Activated B cell treated with CpG ODN at 0.5 μM for 24 hours (primary cell): ENCODE data around the gene PDILT. TPM values are rescaled to one million over a fixed set of nuclear protein-coding genes. Genes with fewer than 3 reads are reported as not detected.

Experiments used
- ATAC-seq: fragments of 200-7000 bp; cut with Tn5 transposase; one replicate; pipeline ENCODE4 v1.10.0; 2021; ENCODE audit warnings: low read depth, mild to moderate bottlenecking, moderate library complexity
- CTCF ChIA-PET: fragments of 350-600 bp; sonication (Branson Sonifier 250); formaldehyde crosslinking; loops from one replicate; lab custom pipeline; 2021; ENCODE audit warnings: antibody characterized with exemption; lab: Charles Lee
- POLR2A ChIA-PET: fragments of 350-600 bp; sonication (Branson Sonifier 250); formaldehyde crosslinking; loops from one replicate; lab custom pipeline; 2021; ENCODE audit warnings: antibody characterized with exemption; lab: Charles Lee
- DNase-seq: peaks from one replicate; pipeline ENCODE4 v3.0.0; 2022
- H3K27ac Mint-ChIP-seq: one replicate; pipeline ENCODE4 v1.8.0; 2020; ENCODE audit warnings: mixed read lengths
- H3K27me3 Mint-ChIP-seq: one replicate; pipeline ENCODE4 v1.8.0; 2021; ENCODE audit warnings: mixed read lengths
- H3K36me3 Mint-ChIP-seq: one replicate; pipeline ENCODE4 v1.8.0; 2021; ENCODE audit warnings: low read depth, mixed read lengths
- H3K4me1 Mint-ChIP-seq: one replicate; pipeline ENCODE4 v1.8.0; 2021; ENCODE audit warnings: mixed read lengths
- H3K4me3 Mint-ChIP-seq: one replicate; pipeline ENCODE4 v1.8.0; 2020; ENCODE audit warnings: mild to moderate bottlenecking, mixed read lengths
- H3K9me3 Mint-ChIP-seq: one replicate; pipeline ENCODE4 v1.8.0; 2020; ENCODE audit warnings: mixed read lengths
- intact Hi-C: fragments of 100-400 bp; cut with micrococcal nuclease; formaldehyde crosslinking; loops from one replicate; pipeline ENCODE4 v1.15.1; 2024
- total RNA-seq: library from RNA; stranded (reverse); gene quantifications from 2 replicates; pipeline ENCODE4 v1.2.3, GENCODE V29; 2022
- TF ChIP-seq, protein P1 (sequence below): fragments of 200-600 bp; IDR thresholded peaks from one replicate; pipeline ENCODE4 v1.8.0; 2022; ENCODE audit warnings: antibody characterized with exemption, mild to moderate bottlenecking

The PDILT gene
- total RNA-seq, 1 donor from 2014 or later: not detected

DNA sequence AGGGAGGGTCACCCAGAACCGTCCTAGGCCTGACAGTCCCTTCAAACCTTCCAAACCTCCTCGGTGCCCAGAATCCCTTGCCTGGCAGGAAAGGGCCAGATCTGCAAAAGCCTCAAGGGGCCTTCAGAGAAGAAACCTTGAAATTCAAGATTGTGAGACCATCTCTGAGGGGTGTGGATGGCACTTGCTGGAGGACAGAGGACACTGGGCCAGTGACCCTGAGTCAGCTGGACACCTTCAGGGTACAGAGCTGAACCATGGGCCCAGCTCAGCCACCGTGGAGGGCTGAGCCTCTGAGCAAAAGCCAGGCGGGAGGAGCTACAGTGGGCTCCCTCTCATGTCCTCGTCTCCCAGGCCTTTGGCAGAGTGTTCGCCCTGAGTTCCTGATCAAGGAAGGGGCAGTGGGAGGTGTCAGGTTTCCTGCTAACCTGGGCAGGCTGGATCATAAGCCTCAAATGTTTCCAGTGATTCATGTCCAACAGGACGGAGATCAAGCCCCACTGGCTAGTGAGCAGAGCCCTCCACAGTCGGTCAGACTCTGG is 3.0 kb downstream of the PDILT start:
- ChIA-PET POLR2A (no interaction called here), CTCF (no interaction called here)
- ATAC-seq (no peak), DNase-seq (no peak)
- H3K4me1 Mint-ChIP-seq: no peaks in the 10 kb centered on the region
- H3K9me3 Mint-ChIP-seq: no peaks in the 10 kb centered on the region
- TF ChIP-seq, protein P1, sequence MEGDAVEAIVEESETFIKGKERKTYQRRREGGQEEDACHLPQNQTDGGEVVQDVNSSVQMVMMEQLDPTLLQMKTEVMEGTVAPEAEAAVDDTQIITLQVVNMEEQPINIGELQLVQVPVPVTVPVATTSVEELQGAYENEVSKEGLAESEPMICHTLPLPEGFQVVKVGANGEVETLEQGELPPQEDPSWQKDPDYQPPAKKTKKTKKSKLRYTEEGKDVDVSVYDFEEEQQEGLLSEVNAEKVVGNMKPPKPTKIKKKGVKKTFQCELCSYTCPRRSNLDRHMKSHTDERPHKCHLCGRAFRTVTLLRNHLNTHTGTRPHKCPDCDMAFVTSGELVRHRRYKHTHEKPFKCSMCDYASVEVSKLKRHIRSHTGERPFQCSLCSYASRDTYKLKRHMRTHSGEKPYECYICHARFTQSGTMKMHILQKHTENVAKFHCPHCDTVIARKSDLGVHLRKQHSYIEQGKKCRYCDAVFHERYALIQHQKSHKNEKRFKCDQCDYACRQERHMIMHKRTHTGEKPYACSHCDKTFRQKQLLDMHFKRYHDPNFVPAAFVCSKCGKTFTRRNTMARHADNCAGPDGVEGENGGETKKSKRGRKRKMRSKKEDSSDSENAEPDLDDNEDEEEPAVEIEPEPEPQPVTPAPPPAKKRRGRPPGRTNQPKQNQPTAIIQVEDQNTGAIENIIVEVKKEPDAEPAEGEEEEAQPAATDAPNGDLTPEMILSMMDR: no peak
- no peak overlapping the region for H3K4me3 Mint-ChIP-seq
- intact Hi-C loops: no loop called here
- no peaks in the 10 kb centered on the region for H3K36me3 Mint-ChIP-seq
- H3K27me3 Mint-ChIP-seq: peaks cover 2% of the 10 kb centered on the region
- no peak overlapping the region for H3K27ac Mint-ChIP-seq

DNA sequence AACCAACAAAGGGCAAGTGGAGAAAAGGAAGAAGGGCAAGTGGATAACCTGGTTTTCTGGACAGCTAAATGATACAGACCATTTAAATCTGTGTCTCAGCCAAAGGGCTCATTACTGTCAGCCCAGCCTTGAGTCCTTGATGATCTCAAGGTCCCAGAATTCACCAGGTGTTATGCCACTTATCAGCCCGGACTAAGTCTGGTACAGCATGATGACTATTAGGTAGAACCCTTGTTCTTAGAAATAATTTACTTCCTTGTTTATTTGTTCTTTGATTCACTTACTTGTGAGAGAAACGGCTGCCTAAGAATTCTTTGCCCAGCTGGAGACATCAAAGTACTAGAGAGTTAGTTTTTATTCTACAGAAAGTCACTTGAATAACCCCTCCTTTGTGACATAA is 3.5 kb downstream of the PDILT start:
- Mint-ChIP-seq H3K4me3 (no peak overlapping the region), H3K9me3 (no peaks in the 10 kb centered on the region), H3K27ac (no peak overlapping the region), H3K27me3 (peaks cover 2% of the 10 kb centered on the region), H3K4me1 (no peaks in the 10 kb centered on the region), H3K36me3 (no peaks in the 10 kb centered on the region)
- no peak for DNase-seq
- ChIA-PET CTCF (no interaction called here), POLR2A (no interaction called here)
- ATAC-seq: no peak
- TF ChIP-seq, protein P1: no peak
- intact Hi-C loops: no loop called here

DNA sequence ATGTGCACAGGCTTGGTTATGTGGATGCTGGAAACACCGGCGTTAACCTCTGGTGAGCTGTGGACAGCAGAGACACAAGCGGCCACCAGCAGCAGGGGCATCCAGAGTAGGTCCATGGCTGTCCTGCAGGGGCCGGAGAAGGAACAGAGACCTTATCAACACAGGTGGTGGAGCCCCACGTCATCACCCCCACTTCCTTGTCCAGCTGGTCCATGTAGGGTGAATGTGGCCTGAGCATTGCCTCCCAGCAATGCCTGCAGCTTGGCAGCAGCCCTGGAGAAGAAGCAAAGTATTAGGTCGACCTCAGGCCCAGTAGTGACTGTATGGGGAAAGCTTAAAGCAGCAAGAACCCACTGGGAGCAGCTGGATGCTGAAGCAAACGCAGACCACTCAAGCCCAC is 5.4 kb downstream of the PDILT start:
- Mint-ChIP-seq H3K36me3 (no peaks in the 10 kb centered on the region), H3K27me3 (peaks cover 2% of the 10 kb centered on the region), H3K4me3 (no peak overlapping the region), H3K27ac (no peak overlapping the region), H3K4me1 (no peaks in the 10 kb centered on the region), H3K9me3 (no peaks in the 10 kb centered on the region)
- intact Hi-C loops: no loop called here
- POLR2A ChIA-PET: no interaction called here
- CTCF ChIA-PET: interaction anchor here (1.6 kb wide), 1 partner anchor 14 kb away, joined by 7 read pairs; no protein-coding TSS in a partner anchor
- TF ChIP-seq, protein P1: no peak
- DNase-seq: no peak
- ATAC-seq: no peak

DNA sequence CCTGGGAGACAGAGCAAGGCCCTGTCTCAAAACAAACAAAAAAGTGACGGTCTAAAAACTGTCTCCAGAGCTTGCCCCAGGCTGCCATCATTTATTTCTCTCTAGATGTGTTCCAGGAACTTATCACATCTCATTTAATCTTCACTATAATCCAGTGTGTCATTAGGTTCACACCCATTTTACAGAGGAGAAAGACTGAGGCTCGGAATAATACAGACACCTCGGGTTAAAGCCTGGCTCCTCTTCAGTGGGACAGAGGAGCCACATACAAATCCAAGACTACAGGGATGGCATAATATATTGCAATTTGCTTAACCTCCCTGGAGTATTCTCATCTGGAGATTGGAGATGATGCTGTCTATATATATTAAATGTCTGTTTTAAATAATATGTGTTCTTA is 5.9 kb downstream of the PDILT start:
- no peak overlapping the region for H3K27ac Mint-ChIP-seq
- intact Hi-C loops: no loop called here
- ChIA-PET CTCF (interaction anchor here (1.6 kb wide), 1 partner anchor 13 kb away, joined by 7 read pairs; no protein-coding TSS in a partner anchor), POLR2A (no interaction called here)
- no peak for ATAC-seq
- TF ChIP-seq, protein P1: no peak
- no peaks in the 10 kb centered on the region for H3K4me1 Mint-ChIP-seq
- H3K27me3 Mint-ChIP-seq: peaks cover under 1% of the 10 kb centered on the region
- no peaks in the 10 kb centered on the region for H3K9me3 Mint-ChIP-seq
- no peaks in the 10 kb centered on the region for H3K36me3 Mint-ChIP-seq
- DNase-seq: no peak
- H3K4me3 Mint-ChIP-seq: no peak overlapping the region

DNA sequence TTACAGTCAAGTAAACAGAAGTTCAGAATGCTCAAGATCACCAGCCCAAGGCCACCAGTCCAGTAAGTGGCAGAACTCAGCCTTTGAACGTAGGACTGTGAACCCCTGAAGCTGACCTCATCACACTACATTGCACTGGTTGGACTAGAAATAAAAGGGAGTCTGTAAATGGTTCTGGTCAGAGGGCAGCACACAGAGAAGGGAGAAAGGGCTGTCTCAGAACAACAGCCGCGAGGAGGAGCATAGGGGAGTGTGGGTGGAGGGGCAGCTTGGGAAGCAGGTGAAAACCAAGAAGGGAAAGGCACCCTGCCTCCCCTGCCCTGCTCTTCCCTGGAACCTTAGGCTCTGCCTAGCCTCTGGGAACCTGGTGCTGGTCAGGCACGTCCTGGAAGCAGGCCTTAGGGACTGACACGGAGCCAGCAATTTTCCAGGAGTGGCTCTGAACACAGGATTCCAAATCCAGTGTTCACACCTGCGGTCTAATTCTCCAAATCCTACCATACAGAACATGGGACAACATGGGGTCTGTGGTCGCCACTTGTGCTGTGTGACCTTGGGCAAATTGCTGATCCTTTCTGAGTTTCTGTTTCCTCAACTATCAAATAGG is 7.0 kb downstream of the PDILT start:
- CTCF ChIA-PET: no interaction called here
- ATAC-seq: no peak
- no peaks in the 10 kb centered on the region for H3K4me1 Mint-ChIP-seq

More for the DNA sequence above, 7.0 kb downstream of the PDILT start:
- Mint-ChIP-seq H3K9me3 (no peaks in the 10 kb centered on the region), H3K4me3 (no peak overlapping the region), H3K27ac (no peak overlapping the region), H3K36me3 (no peaks in the 10 kb centered on the region), H3K27me3 (no peaks in the 10 kb centered on the region)
- TF ChIP-seq, protein P1: no peak
- POLR2A ChIA-PET: no interaction called here
- DNase-seq: no peak
- intact Hi-C loops: no loop called here
